Measurements from ENCODE around the gene CABLES1.
"Not testable (repeated sequence)": the region's sequence is repeated elsewhere in the genome, so short reads cannot be mapped to it uniquely, and the experiment has no call there.

The CABLES1 gene

DNA sequence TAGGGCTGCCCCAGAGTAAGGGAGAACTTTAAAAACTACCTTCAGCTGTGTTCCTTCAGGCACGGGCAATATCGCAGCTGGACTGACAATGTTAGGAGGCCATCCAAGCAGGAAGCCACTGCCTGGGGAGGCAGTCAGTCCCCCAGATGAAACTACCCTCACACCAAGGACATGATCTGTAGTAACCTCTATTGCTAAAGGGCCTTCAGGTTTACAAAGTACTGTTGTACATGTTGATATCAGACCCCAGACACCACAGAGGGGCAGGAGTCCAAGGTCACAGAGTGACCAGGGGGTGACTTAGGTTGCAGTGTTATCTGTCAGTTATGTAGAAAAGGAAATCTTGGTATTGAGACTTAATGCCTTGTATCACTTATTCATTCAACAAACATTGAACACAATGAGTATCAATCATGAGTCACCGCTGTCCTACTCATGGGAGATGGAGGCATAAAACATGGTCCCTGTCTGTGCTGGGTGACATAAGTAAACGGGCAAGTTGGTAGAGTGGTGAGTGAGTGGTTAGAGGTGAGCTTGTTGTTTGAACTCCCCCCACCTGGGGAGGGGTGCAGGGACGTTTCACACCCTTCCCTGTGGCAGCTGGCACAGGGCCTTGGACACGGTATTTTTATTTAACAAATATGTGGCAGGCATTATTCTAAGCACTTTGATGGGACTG lies 7.1 kb downstream of the CABLES1 start:
- no peak for DNase-seq (ENCODE audit: low read depth in 2 of 2)

- no peak for DNase-seq (ENCODE audit: low read depth in 2 of 2)
Observed at GRCh38 chr18:23143016-23143814, 7.9 kb downstream of the CABLES1 start.

- no peak for DNase-seq (ENCODE audit: low read depth in 2 of 2)
Observed at GRCh38 chr18:23143815-23144261, 8.6 kb downstream of the CABLES1 start.

DNA sequence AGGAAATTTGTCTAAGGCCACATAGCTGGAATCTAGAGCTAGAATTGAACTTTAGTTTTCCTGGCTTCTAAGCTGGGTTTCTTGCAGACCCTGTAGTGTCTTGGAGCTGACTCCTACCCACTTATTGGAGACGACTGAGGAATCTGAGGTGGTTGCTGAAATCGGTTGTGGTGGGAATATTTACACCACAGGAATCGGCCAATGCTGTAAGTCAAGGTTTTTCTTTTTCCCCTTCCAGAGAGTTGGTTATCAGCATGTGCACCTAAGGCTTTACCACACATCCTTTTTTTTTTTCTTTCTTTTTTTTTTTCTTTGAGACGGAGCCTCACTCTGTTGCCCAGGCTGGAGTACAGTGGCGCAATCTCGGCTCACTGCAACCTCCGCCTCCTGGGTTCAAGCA lies 9.4 kb downstream of the CABLES1 start:
- DNase-seq (ENCODE audit: low read depth in 2 of 2): no peak

DNA sequence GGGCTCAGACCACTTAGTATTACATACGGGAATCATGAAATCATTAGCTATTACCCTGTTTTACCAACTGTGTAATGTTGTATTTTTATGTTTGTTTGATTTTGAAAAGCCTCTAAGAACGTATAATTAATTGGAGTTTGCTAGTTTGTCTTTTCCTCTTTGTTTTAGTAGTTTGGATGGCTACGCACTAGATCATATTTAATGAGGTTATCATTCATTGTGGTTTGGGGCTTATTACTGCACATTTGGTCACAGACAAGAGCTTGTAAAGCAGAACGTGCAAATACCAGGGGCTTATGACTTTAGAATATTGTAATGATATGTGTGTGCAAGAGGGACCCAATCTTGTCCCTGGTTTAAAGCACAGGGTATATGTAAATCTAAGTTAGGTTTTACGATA lies 10.3 kb downstream of the CABLES1 start:
- DNase-seq (ENCODE audit: low read depth in 2 of 2): no peak

DNA sequence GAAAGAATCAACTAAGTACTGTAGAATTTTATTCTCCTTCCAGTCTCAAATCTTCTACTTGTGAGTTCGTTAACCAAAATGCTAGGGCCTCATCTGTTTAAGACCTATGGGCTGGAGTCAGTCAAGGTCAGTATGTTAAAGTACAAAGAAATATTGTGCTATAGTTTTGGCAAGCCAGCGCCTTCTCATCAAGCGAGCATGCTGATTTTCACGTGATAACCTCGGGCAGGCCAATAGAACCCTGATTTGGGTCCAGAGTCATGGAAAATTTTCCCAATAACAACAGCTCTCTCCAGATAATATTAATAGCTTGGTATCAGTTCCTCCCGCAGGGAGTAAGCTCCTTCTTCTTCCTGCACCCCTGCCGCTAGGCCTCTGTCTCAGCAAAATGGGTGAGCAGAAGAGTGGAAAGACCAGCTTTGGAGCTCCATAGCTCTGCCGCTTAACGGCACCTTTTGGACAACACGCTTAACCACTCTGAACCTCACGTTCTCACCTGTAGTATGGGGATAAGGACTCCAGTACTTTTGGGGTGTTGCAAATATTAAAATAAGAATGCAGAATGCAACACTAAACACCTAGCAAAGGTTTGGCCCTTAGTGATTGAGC lies 11.7 kb downstream of the CABLES1 start:
- no peak for DNase-seq (ENCODE audit: low read depth in 2 of 2)

DNA sequence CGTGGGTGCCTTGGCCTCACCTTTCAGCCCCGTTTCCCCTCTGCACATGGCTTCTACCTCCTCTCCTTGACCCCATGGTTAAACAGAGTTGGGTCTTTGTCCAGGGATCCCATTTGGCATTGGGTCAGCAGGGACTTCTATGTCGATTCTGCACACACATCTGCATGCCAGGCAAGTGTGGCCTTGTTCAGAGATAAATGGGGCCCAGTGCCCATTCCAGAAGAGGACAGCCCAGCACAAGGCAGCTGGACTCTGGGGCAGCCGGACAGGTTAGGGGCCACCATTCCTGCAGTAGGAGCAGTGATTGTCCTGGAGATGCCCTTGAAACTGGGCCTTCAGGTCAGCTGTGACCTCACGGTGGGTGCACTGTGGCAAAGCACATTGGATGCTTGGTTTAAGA lies 13.1 kb downstream of the CABLES1 start:
- no peak for DNase-seq (ENCODE audit: low read depth in 2 of 2)

DNA sequence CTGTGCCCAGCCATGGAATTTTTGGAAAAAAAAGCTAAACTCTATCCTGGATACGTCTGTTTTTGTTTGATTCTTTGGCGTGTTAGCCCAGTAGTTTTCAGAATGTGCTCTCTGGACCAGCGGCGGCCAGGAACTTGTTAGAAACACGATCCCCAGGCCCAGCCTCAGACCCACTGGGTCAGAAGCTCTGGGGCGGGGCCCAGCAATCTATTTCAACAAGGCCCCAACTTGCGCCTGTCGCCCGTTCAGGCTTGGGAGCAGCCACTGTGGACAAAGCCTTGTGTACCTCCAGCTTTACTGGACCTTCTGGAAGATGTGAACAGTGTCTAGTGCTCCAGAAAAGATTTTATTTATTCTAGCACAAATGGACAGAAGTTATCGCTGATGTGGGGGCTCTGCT lies 14.3 kb downstream of the CABLES1 start:
- no peak for DNase-seq (ENCODE audit: low read depth in 2 of 2)

GRCh38 chr18:23151414-23152099 lies 16.3 kb downstream of the CABLES1 start:
- no peak for DNase-seq (ENCODE audit: low read depth in 2 of 2)

DNA sequence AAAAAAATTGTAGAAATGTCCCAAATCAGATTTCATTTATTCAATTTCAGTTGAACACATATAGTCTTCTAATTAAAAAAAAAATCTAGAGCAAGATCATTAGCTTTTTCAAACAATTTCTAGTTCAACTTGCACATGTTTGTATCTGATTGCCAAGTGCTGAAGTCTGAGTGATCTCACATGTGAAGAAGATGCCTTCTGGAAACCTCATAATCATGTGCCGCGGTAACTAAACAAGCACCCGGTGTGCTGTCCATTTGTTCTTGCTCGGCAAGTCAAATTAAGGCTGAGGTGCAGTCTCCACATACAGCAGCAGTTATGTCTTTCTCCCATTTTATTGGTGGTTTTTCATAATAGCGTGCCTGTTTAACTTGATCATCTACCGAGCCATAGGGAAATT lies 18.7 kb downstream of the CABLES1 start:
- DNase-seq (ENCODE audit: low read depth in 2 of 2): no peak

DNA sequence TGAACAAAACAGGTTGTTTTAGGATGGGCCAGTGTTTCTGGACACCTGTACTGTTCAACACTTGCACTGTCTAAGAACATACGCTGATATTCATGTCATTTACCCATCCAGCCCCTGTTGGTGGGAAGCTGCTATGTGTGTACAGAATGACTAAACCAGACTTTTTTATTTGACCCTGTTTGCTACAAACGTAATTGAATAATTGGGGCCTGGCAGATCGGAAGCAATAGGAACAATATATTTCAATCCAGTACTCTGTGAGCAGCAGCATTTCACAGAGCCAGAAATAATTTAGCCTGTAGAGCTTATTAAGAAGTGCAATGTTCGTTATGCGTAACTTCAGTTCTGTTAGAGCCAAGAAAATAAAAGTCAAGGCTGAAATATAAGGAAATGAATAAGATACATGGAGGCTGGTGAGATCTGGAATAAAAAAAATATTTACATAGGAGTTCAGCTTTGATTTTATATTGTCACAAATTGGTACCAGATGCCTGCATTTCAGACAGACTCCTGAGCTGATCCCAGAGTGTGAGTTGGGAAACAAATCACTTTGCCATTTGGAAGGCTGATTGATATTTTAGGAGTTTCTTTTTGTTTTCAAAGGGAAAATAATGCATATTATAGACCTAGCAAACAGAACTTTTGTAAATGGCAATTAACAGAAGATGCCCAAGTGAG lies 19.7 kb downstream of the CABLES1 start:
- peak in 1 of 2 experiments; percentile 28 for DNase-seq (ENCODE audit: low read depth in 2 of 2)

- no peak for DNase-seq (ENCODE audit: low read depth in 2 of 2)
Observed at GRCh38 chr18:23155537-23155936, 20.3 kb downstream of the CABLES1 start.

DNA sequence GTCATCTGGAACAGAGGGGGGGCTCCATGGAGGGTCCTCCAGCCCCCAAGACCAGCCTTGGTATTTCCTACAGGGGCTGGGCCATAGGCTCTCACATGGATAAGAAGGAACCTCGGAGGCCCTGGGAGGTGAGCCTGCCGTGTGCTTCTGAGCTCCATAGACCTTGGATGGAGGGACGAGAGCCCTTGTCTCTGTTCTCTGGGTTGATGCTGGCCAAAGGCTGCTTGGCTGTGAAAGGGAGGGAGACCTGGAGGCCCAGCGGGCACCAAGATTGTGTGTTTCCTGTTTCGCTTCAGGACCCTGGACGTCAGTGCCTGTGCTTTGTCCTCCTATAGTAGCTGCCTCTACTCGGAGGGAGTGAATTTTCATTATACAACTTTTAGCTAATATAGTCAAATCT lies 20.8 kb downstream of the CABLES1 start:
- no peak for DNase-seq (ENCODE audit: low read depth in 2 of 2)

- no peak for DNase-seq (ENCODE audit: low read depth in 2 of 2)
Observed at GRCh38 chr18:23158058-23158457, 22.8 kb downstream of the CABLES1 start.

DNA sequence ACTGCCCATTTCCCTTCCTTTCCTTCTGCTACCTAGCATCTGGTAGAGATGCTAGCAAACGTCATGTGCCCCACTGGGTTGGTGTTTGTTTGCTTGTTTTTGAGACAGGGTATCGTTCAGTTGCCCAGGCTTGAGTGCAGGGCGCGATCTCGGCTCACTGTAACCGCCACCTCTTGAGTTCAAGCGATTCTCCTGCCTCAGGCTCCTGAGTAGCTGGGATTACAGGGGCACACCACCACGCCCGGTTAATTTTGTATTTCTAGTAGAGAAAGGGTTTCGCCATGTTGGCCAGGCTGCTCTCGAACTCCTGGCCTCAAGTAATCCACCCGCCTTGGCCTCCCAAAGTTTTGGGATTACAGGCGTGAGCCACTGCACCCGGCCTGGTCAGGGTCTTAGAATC lies 23.6 kb downstream of the CABLES1 start:
- DNase-seq (ENCODE audit: low read depth in 2 of 2): not testable (repeated sequence)

DNA sequence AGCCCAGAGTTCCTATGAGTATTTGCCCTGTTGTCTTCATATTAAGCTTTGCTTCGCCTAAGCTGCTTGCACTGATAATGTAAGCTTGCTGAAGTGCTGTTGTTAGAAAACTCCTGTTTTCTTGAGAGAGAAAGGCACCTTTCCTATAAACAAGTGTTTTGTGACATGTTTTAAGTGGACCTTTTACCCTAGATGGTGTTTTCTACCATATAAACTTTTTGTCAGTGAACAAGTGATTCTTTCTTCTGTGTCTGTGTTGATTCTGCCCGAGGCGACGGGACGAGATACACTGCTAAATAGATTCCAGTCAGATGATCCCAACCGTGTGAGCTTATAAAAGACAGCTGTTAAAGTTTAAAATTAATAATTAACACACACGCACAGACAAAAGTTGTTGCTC lies 24.1 kb downstream of the CABLES1 start:
- DNase-seq (ENCODE audit: low read depth in 2 of 2): no peak

- DNase-seq (ENCODE audit: low read depth in 2 of 2): no peak
Observed at GRCh38 chr18:23162473-23162872, 27.2 kb downstream of the CABLES1 start.

DNA sequence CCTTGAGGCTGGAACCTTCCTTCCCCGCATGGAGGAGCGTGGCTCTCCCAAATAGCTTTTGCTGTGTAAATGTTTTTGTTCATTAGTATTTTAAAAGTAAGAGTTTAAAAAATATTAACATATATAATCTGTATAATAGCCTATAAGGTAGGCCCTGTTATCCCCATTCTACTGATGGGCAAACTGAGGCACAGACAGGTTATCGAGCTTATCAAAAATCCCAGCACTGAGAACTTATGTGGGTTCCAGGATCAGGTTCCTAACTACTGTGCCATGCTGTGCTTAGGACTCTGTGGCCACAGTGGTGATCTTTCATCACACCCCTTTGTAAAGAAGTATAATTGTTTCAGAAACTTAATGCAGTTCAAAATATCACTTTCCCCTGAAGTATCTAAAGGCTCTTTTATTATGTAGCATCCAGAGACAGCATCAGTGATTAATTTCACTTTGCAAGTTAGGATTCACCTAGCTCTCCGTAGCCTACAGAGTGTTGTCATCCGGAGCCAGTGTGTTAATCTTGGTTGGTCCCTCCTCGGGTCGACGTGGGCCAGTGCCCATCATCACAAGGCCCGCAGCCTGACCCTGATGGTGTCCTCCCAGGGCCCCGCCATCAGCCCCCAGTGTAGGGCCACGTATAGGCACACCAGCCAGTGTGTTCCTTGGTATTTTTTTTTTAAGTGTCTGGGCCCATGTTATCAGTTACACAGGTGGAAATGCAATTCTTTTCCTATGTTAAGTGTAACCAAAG lies 28.7 kb downstream of the CABLES1 start:
- no peak for DNase-seq (ENCODE audit: low read depth in 2 of 2)

GRCh38 chr18:23165271-23166068 lies 30.2 kb downstream of the CABLES1 start:
- no peak for DNase-seq (ENCODE audit: low read depth in 2 of 2)

GRCh38 chr18:23166891-23167541 lies 31.7 kb downstream of the CABLES1 start:
- DNase-seq (ENCODE audit: low read depth in 2 of 2): peak in 1 of 2 experiments; percentile 29

All from fibroblast of skin of left biceps (primary cell).